Measurements from ENCODE around the gene CD19. TPM values are rescaled to one million over a fixed set of nuclear protein-coding genes. Genes with fewer than 3 reads are reported as not detected.
"Not testable (repeated sequence)": the region's sequence is repeated elsewhere in the genome, so short reads cannot be mapped to it uniquely, and the experiment has no call there.

The CD19 gene
- total RNA-seq, 1 experiment from 2014 or later: not detected

GRCh38 chr16:28937222-28937876 lies 5.6 kb downstream of the CD19 start:
- no peaks in the 10 kb centered on the region for H3K4me1 Mint-ChIP-seq (ENCODE audit: low read depth, unreplicated experiment)
- H3K27me3 Mint-ChIP-seq (ENCODE audit: unreplicated experiment): peaks cover 53% of the 10 kb centered on the region
- H3K9me3 Mint-ChIP-seq (ENCODE audit: low read depth, unreplicated experiment): no peaks in the 10 kb centered on the region
- DNase-seq: no peak
- CTCF ChIA-PET: no interaction called here
- TF ChIP-seq, protein P1, sequence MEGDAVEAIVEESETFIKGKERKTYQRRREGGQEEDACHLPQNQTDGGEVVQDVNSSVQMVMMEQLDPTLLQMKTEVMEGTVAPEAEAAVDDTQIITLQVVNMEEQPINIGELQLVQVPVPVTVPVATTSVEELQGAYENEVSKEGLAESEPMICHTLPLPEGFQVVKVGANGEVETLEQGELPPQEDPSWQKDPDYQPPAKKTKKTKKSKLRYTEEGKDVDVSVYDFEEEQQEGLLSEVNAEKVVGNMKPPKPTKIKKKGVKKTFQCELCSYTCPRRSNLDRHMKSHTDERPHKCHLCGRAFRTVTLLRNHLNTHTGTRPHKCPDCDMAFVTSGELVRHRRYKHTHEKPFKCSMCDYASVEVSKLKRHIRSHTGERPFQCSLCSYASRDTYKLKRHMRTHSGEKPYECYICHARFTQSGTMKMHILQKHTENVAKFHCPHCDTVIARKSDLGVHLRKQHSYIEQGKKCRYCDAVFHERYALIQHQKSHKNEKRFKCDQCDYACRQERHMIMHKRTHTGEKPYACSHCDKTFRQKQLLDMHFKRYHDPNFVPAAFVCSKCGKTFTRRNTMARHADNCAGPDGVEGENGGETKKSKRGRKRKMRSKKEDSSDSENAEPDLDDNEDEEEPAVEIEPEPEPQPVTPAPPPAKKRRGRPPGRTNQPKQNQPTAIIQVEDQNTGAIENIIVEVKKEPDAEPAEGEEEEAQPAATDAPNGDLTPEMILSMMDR (IDR thresholded peaks at IDR 0.05; ENCODE audit: unreplicated experiment): no peak
- H3K4me3 Mint-ChIP-seq (ENCODE audit: low read depth, unreplicated experiment): no peak overlapping the region
- H3K27ac Mint-ChIP-seq (ENCODE audit: unreplicated experiment): no peak overlapping the region
- intact Hi-C loops (cut with micrococcal nuclease; ENCODE audit: unreplicated experiment): no loop called here
- no TSS peak for BruUV-seq (replicated peaks)
- H3K36me3 Mint-ChIP-seq (ENCODE audit: insufficient read depth, unreplicated experiment): peaks cover 4% of the 10 kb centered on the region

GRCh38 chr16:28938721-28939120 lies 7.0 kb downstream of the CD19 start:
- peaks cover 42% of the 10 kb centered on the region for H3K27me3 Mint-ChIP-seq (ENCODE audit: unreplicated experiment)
- BruUV-seq (replicated peaks): no TSS peak
- no peaks in the 10 kb centered on the region for H3K4me1 Mint-ChIP-seq (ENCODE audit: low read depth, unreplicated experiment)

DNA sequence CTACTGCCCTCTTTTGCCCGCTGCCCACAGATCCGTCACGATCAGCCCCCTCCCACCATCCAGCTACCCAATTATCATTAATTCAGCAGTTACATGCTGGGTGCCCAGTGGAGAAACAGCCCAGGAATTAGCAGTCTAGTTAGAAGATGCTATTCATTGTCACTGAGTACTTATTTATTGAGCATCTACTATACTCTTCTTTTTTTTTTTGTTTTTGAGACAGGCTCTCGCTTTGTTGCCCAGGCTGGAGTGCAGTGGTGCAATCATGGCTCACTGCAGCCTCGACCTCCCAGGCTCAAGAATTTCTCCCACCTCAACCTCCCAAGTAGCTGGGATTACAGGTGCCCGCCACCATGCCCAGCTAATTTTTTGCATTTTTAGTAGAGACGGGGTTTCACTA lies 8.1 kb downstream of the CD19 start:
- BruUV-seq (replicated peaks); H3K36me3 Mint-ChIP-seq (ENCODE audit: insufficient read depth, unreplicated experiment); intact Hi-C loops (cut with micrococcal nuclease; ENCODE audit: unreplicated experiment); DNase-seq; CTCF ChIA-PET; H3K27ac Mint-ChIP-seq (ENCODE audit: unreplicated experiment); H3K4me1 Mint-ChIP-seq (ENCODE audit: low read depth, unreplicated experiment); H3K9me3 Mint-ChIP-seq (ENCODE audit: low read depth, unreplicated experiment); H3K4me3 Mint-ChIP-seq (ENCODE audit: low read depth, unreplicated experiment): not testable (repeated sequence)
- peaks cover 30% of the 10 kb centered on the region for H3K27me3 Mint-ChIP-seq (ENCODE audit: unreplicated experiment)

More at GRCh38 chr16:28938721-28939120, 7.0 kb downstream of the CD19 start:
- H3K36me3 Mint-ChIP-seq (ENCODE audit: insufficient read depth, unreplicated experiment): peaks cover 4% of the 10 kb centered on the region
- H3K4me3 Mint-ChIP-seq (ENCODE audit: low read depth, unreplicated experiment): no peak overlapping the region
- DNase-seq: no peak
- no peaks in the 10 kb centered on the region for H3K9me3 Mint-ChIP-seq (ENCODE audit: low read depth, unreplicated experiment)
- intact Hi-C loops (cut with micrococcal nuclease; ENCODE audit: unreplicated experiment): no loop called here
- CTCF ChIA-PET: no interaction called here
- H3K27ac Mint-ChIP-seq (ENCODE audit: unreplicated experiment): no peak overlapping the region
- TF ChIP-seq, protein P1 (IDR thresholded peaks at IDR 0.05; ENCODE audit: unreplicated experiment): no peak

GRCh38 chr16:28943281-28943680 lies 11.5 kb downstream of the CD19 start:
- CTCF ChIA-PET: no interaction called here
- H3K4me3 Mint-ChIP-seq (ENCODE audit: low read depth, unreplicated experiment): no peak overlapping the region
- BruUV-seq (replicated peaks): no TSS peak
- DNase-seq: no peak
- intact Hi-C loops (cut with micrococcal nuclease; ENCODE audit: unreplicated experiment): no loop called here
- H3K4me1 Mint-ChIP-seq (ENCODE audit: low read depth, unreplicated experiment): peaks cover 19% of the 10 kb centered on the region
- H3K27ac Mint-ChIP-seq (ENCODE audit: unreplicated experiment): no peak overlapping the region
- TF ChIP-seq, protein P1 (IDR thresholded peaks at IDR 0.05; ENCODE audit: unreplicated experiment): no peak
- H3K27me3 Mint-ChIP-seq (ENCODE audit: unreplicated experiment): peaks cover 11% of the 10 kb centered on the region
- peaks cover 5% of the 10 kb centered on the region for H3K36me3 Mint-ChIP-seq (ENCODE audit: insufficient read depth, unreplicated experiment)
- H3K9me3 Mint-ChIP-seq (ENCODE audit: low read depth, unreplicated experiment): no peaks in the 10 kb centered on the region

- BruUV-seq (replicated peaks): no TSS peak
- Mint-ChIP-seq H3K4me1 (ENCODE audit: low read depth, unreplicated experiment) (peaks cover 23% of the 10 kb centered on the region), H3K36me3 (ENCODE audit: insufficient read depth, unreplicated experiment) (peaks cover 20% of the 10 kb centered on the region), H3K27me3 (ENCODE audit: unreplicated experiment) (no peaks in the 10 kb centered on the region), H3K27ac (ENCODE audit: unreplicated experiment) (no peak overlapping the region), H3K4me3 (ENCODE audit: low read depth, unreplicated experiment) (no peak overlapping the region), H3K9me3 (ENCODE audit: low read depth, unreplicated experiment) (no peaks in the 10 kb centered on the region)
- TF ChIP-seq, protein P1 (IDR thresholded peaks at IDR 0.05; ENCODE audit: unreplicated experiment): no peak
- intact Hi-C loops (cut with micrococcal nuclease; ENCODE audit: unreplicated experiment): loop anchor here (5.0 kb wide), 1 partner anchor 84 kb away; the partner anchor contains the start of gene SH2B1
- DNase-seq: no peak
- CTCF ChIA-PET: interaction anchor here (0.6 to 0.7 kb wide), 2 partner anchors 12 to 28 kb away, joined by 3 read pairs; no protein-coding TSS in a partner anchor
These were observed 14.9 kb downstream of the CD19 start for GRCh38 chr16:28946681-28947080.
